ENCODE measurements around the gene IMMP2L.
A peak's percentile ranks its signal among the peaks of the same experiment; 100 is the strongest.

Gene IMMP2L

DNA sequence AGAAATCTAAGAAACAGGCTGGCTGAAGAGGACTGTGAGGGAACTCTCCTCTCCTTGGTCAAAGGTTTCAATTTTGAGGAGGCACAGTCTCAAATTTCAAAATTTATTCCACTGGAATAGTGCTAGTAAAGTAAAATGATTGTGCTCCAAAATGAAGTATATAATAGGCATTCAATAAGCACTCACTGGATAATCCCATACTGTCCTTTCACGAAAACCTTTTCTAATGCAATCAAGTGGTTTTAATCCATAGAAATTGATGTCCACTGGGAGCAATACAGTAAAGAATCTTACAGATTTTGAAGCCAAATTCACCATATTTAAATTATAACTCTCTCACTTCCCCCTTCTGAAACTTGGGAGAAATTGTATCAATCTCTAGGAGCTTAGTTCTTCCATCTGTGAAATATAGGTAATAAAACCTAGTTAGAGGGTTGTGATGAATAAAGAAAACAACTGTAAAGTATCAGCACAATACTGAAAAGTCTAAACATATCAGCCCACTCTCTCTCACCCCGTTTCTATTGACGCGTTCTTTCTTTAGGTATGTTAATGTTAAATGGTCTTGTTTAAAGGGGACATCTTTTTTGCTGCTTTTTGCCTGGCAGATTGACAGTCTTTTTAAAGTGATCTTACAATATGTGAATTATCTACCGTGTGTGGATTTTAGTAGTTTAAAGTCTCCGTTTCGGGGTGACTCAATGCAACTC lies 512.2 kb downstream of the IMMP2L start:
- no peak for DNase-seq (ENCODE audit: low read depth in 3 of 3, low spot score in 1 of 3)

DNA sequence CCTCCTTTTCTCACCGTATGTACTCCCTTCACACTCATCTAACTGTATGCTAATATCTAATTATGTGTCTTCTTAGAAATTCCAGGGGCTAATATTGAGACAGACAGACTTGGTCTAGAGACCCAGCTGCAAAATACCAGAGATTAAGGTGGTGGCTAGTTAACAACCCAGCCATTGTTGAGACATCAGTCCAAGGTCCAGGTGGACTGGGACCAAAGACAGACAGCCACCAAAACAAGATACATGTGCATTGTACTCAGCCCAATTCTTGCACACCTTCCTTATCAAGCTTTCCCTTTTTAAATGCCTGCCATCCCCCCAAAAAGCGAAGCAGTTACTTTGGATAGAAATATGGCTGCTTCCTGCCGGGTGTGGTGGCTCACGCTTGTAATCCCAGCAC lies 514.7 kb downstream of the IMMP2L start:
- DNase-seq (ENCODE audit: low read depth in 3 of 3, low spot score in 1 of 3), result no peak

- DNase-seq (ENCODE audit: low read depth in 3 of 3, low spot score in 1 of 3), result no peak
Measured at GRCh38 chr7:111045449-111045848, 516.8 kb downstream of the IMMP2L start.

DNA sequence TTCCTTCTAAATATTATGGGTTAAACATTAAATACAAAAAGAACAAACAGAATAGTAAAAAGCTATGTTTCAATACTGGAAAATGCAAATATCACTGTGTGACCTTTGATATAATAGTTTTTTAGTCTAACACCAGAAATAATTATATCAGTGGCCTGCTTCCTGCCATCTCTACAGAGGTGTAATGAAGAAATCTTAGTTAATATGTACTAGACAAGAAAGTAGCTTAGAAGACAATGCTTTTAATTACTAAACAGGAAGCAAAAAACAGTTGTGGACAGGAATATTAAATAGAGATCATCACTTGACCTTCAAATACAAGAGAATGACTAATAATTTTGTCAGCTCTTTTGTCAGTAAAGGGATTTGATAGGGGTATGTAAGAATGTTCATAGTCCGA lies 518.7 kb downstream of the IMMP2L start:
- DNase-seq (ENCODE audit: low read depth in 3 of 3, low spot score in 1 of 3), result no peak

GRCh38 chr7:111042842-111043241 lies 519.5 kb downstream of the IMMP2L start:
- no peak for DNase-seq (ENCODE audit: low read depth in 3 of 3, low spot score in 1 of 3)

DNA sequence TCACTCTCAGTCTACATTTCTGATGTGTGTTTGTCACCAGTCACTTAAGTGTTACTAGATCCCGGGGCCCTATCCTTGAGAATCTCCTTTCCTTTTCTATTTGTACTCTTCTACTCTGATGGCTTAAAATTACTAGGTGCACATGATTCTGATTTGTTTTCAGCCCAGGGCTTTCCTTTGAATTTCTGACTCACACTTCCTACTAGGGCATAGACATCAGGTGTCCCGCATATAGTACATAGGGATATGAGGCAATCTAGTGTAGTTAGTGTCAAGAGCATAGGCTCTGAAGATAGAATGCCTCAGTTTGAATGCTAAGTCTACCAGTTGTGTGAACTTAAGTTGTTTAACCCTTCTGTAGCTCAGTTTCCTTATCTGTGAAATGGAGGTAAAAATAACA lies 520.7 kb downstream of the IMMP2L start:
- DNase-seq (ENCODE audit: low read depth in 3 of 3, low spot score in 1 of 3), result no peak

DNA sequence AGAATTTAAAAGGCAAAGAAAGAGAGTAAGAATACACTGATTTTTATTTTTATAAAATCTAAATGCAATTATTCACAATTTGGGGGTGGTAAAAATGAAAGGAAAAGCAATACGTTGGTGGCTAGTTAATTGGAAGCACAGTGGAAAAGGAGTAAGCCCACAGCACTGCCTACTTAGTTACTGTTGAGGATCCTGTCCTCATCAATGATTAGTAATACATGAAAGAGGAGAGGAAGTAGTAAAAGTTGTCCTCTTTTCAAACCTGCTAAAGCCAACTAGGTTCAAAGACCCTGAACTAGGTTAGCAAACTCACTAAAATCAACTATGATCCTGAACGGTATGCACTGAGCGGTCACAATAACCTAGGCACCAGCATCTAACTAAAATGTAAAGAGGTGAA lies 524.1 kb downstream of the IMMP2L start:
- no peak for DNase-seq (ENCODE audit: low read depth in 3 of 3, low spot score in 1 of 3)

GRCh38 chr7:111031916-111032315 lies 530.4 kb downstream of the IMMP2L start:
- DNase-seq (ENCODE audit: low read depth in 3 of 3, low spot score in 1 of 3), result no peak

DNA sequence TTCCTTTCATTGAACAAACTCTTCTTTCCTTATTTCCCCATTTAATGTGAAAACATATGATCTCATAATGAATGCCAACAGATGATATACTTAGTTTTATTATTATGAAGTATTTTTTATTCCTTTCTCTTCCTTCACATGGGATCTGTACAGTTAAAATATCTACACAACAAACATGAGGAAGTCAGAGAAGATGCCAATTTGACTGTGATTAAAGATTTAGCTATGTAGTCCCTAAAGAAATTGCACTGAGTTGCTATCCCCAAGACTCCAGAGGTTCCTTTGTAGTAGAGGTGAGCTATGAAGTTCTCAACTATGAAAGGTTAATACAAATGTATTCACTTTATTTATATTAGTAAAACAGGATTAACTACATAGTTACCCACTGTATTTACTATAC lies 532.0 kb downstream of the IMMP2L start:
- no peak for DNase-seq (ENCODE audit: low read depth in 3 of 3, low spot score in 1 of 3)

DNA sequence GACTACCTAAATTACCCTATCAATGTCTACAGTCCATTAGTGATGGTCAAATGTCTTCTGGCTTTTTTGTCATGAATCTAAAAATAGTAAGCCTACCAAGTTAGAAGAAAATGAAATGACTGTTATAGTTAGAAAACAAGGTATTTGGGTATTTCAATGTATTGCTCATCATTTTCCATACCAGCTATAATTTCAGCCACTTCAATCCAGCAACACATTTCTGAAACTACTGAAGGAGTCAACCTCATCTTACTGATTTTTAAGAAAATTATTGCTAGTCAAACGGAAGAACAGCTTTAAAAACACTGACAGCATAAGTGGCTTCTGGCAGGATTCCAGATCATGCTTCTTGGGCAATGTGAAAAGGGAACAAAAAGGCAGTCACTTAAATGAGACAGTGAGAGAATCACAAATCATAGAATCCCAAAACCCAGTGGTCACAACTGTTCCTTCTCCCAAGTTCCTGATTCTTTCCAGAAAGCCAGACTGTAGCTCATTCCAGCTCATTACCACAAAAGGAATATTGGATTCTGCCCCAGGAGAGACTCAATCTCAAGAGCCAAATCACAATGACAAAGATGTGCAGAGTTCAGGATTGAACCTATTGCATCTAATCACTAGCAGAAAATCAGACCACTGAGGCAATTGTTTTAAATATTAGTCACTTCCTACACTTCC lies 532.6 kb downstream of the IMMP2L start:
- DNase-seq (ENCODE audit: low read depth in 3 of 3, low spot score in 1 of 3), result no peak

- no peak for DNase-seq (ENCODE audit: low read depth in 3 of 3, low spot score in 1 of 3)
Measured at GRCh38 chr7:111029141-111029572, 533.1 kb downstream of the IMMP2L start.

GRCh38 chr7:111027396-111027795 lies 534.9 kb downstream of the IMMP2L start:
- DNase-seq (ENCODE audit: low read depth in 3 of 3, low spot score in 1 of 3), result no peak

- DNase-seq (ENCODE audit: low read depth in 3 of 3, low spot score in 1 of 3), result no peak
Measured at GRCh38 chr7:111026806-111027205, 535.5 kb downstream of the IMMP2L start.

DNA sequence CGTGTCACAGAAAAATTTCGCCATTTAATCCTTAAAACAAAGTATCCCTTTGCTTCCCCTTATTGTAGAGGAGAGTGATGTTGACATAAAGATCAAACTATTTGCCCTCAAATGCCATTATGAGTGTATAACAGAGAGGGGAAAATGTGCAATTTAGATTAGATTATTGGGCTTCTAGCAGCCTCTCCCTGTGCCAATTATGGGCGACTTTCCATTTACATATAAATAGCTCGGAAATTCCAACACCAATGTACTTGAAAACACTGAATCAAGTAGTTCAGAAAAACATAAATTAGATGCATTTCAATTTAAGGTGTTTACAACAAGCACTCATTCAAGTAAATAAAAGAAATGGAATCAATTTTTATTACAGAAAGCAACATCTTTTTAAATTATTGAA lies 535.9 kb downstream of the IMMP2L start:
- no peak for DNase-seq (ENCODE audit: low read depth in 3 of 3, low spot score in 1 of 3)

DNA sequence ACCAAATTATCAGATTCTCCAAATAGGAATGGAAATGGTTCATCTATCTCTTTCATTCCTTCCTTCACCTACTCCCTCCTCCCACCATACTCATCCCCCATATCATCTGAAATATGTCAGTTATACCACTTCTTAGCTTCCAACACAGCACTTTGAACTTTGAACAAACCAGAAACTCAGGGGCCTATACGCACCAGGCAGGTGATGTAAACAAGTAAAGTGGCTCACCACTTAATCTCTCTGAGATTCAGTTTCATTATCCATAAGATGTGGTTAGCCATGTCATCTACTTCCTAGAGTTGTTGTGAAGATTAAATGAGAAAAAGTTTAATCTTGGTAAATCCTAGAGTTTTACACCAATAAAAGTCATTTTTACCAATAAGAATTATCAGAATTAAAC lies 537.3 kb downstream of the IMMP2L start:
- DNase-seq (ENCODE audit: low read depth in 3 of 3, low spot score in 1 of 3), result no peak

- no peak for DNase-seq (ENCODE audit: low read depth in 3 of 3, low spot score in 1 of 3)
Measured at GRCh38 chr7:111018960-111019736, 543.1 kb downstream of the IMMP2L start.

DNA sequence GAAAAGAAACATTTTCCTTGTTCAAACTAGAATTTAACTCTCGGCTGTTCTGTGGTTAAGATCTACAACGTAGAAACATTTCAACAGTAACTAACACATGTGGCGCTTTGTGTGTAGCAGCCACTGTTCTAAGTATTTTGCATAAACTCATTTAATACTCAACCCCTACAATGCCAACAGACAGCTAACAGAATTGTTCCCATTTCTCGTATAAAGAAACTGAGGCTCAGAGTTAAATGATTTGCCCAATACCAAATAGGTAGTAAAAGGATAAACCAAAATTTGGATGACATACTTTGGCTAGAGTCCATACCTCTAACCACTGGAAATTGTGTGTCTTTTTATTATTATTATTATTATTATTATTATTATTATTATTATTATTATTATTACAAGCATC lies 543.8 kb downstream of the IMMP2L start:
- DNase-seq (ENCODE audit: low read depth in 3 of 3, low spot score in 1 of 3), result no peak

DNA sequence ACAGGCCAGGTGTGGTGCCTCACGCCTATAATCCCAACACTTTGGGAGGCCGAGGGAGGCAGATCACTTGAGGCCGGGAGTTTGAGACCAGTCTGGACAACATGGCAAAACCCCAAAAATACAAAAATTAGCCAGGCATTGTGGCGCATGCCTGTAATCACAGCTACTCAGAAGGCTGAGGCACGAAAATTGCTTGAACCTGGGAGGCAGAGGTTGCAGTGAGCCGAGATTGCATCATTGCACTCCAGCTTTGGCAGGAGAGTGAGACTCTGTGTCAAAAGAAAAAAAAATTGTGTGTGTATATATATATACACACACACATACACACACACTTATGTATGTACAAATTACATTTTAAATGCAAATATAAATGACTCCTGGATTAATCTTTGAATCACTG lies 548.2 kb downstream of the IMMP2L start:
- DNase-seq (ENCODE audit: low read depth in 3 of 3, low spot score in 1 of 3), result no peak

- peak in 1 of 3 donors; percentile 5 for DNase-seq (ENCODE audit: low read depth in 3 of 3, low spot score in 1 of 3)
Measured at GRCh38 chr7:111012799-111013675, 549.3 kb downstream of the IMMP2L start.

DNA sequence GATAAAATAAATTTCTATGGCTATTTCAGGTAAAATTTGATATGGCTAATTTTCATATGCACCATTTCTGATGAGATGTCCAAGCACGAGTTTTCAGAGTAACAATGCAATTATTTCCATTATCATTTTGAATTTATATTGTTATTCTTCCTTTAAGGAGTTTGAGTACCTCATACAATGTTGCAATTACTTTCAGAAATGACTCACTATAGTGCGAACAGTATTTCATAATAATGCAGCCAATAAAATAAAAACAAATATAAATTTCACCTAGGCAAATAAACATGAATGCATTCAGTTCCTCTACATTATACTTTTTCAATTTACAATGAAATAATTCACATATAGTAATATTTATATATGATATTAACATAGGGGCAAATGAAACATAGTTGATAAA lies 550.1 kb downstream of the IMMP2L start:
- no peak for DNase-seq (ENCODE audit: low read depth in 3 of 3, low spot score in 1 of 3)

DNA sequence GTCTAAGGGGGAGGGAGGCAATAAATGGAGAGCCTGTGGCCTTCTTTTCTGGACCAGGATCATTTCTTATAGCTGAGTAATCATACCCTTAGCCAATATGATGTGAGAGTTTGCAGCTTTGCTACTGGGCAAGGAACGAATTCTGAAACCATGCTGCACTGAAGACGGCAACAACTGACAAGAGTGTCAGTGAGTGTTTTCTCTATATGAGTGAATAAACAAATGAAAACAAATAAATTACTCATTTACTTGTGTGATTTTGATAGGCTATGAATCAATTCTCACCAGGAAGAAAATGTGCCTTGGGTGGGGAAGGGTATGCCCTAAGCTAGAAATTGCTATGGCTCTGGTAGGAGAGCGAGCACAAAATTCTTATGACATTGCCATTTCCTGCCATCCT lies 550.8 kb downstream of the IMMP2L start:
- no peak for DNase-seq (ENCODE audit: low read depth in 3 of 3, low spot score in 1 of 3)
